Kidney epithelial cell (primary cell): Measurements from ENCODE around the gene ZCCHC14. TPM values are rescaled to one million over a fixed set of nuclear protein-coding genes. Genes with fewer than 3 reads are reported as not detected.

ENCODE experiments used
- DNase-seq: peaks from one replicate; pipeline ENCODE4 v3.0.0-alpha.2; 2010; ENCODE audit warnings: low read depth
- H3K27me3 ChIP-seq: 2 replicates; pipeline ENCODE4 v1.6.0; 2011; ENCODE audit warnings: low read length; ENCODE audit not compliant: control insufficient read depth, insufficient read depth
- H3K36me3 ChIP-seq: 2 replicates; pipeline ENCODE4 v1.5.1; 2011; ENCODE audit warnings: low read length; ENCODE audit not compliant: control insufficient read depth, insufficient read depth
- H3K4me3 ChIP-seq: 2 replicates; pipeline ENCODE4 v1.5.1; 2011; ENCODE audit warnings: low read depth, mild to moderate bottlenecking, control low read depth, low read length
- CTCF ChIP-seq: IDR thresholded peaks from 2 replicates; pipeline ENCODE4 v1.5.1; 2011; ENCODE audit warnings: mild to moderate bottlenecking, moderate library complexity, low read length, control low read depth, inconsistent platforms; ENCODE audit not compliant: insufficient read depth, poor library complexity, severe bottlenecking
- total RNA-seq: library from RNA; depleted of rRNA; stranded (reverse); fragments of >200 nt; gene quantifications from 2 replicates; pipeline ENCODE4 v1.2.3, GENCODE V29; 2015

ZCCHC14 gene
- total RNA-seq, 1 donor from 2014 or later, result 34.6 TPM

GRCh38 chr16:87469169-87469568 lies 23.7 kb downstream of the ZCCHC14 start:
- no peak for TF ChIP-seq CTCF
- no peaks in the 10 kb centered on the region for H3K36me3 ChIP-seq
- DNase-seq, result no peak
- H3K27me3 ChIP-seq, result no peaks in the 10 kb centered on the region
- H3K4me3 ChIP-seq, result no peak overlapping the region

DNA sequence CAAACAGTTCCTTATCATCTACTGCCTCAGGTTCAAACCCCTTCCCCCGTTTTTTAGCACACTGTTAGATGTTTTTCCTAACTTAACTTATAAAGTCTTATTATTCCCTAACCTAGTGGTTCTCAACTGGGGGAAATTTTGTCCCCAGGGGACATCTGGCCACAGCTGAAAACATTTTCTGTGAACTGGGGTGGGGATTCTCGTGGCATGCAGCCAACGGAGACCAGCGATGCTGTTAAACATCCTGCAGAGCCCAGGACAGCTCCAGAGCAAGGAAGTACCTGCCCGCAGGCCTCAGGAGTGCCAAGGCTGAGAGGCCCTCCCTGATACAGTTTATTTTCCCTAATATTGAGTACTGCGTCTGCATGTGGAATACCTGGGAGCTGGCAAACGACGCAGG lies 24.3 kb downstream of the ZCCHC14 start:
- TF ChIP-seq CTCF, result no peak
- Histone ChIP-seq H3K4me3 (no peak overlapping the region), H3K36me3 (no peaks in the 10 kb centered on the region), H3K27me3 (no peaks in the 10 kb centered on the region)
- no peak for DNase-seq

DNA sequence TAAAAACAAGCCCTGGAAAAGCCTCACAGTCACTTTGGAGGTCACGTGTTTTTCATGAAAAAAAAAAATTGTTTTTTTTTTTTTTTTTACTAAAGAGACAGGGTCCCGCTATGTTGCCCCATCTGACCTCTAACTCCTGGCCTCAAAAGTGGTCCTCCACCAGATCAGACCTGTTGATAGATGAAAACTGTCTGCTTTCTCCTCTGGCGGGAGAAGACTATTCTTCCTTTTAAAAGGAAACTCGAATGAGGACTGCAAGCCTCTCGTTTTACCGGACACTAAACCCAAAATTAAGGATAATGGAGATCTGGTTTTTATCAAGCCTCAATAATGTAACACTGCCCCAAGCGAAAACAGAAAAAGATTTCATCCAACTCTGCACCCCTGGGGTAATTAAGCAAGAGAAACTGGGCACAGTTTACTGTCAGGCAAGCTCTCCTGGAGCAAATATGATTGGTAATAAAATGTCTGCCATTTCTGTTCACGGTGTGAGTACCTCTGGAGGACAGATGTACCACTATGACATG lies 25.8 kb downstream of the ZCCHC14 start:
- no peaks in the 10 kb centered on the region for H3K27me3 ChIP-seq
- H3K4me3 ChIP-seq, result no peak overlapping the region
- no peak for DNase-seq
- TF ChIP-seq CTCF, result no peak
- H3K36me3 ChIP-seq, result no peaks in the 10 kb centered on the region

GRCh38 chr16:87465879-87466278 lies 26.9 kb downstream of the ZCCHC14 start:
- Histone ChIP-seq H3K36me3 (no peaks in the 10 kb centered on the region), H3K27me3 (no peaks in the 10 kb centered on the region), H3K4me3 (no peak overlapping the region)
- DNase-seq, result no peak
- TF ChIP-seq CTCF, result no peak

DNA sequence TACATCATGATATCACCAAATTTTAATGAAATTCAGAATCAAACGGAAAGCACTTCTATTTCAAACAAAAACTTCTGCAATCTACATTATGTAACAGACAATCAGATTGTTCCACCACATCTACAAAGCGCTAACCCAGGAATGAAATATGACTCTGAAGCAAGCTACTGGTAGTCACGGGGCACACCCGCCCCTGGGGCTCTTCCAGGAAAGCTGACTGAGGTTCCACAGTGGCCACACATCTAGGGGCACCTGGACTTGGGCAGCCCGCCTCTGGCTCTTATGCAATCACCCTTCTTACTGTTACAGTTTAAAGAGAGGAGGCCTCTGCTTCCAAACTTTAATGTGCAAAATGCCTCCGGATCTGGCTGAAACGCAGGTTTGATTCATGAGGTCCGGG lies 27.5 kb downstream of the ZCCHC14 start:
- Histone ChIP-seq H3K4me3 (no peak overlapping the region), H3K27me3 (no peaks in the 10 kb centered on the region), H3K36me3 (no peaks in the 10 kb centered on the region)
- peak; percentile 61 for DNase-seq
- no peak for TF ChIP-seq CTCF

GRCh38 chr16:87464691-87465300 lies 28.0 kb downstream of the ZCCHC14 start:
- Histone ChIP-seq H3K27me3 (no peaks in the 10 kb centered on the region), H3K4me3 (no peak overlapping the region), H3K36me3 (no peaks in the 10 kb centered on the region)
- TF ChIP-seq CTCF, result no peak
- DNase-seq, result peak; percentile 82
